NCI-H510A (cell line): ENCODE data around the gene DHX8.

ENCODE experiments used
- DNase-seq: peaks from one replicate; lab custom pipeline; 2025; lab: John Stamatoyannopoulos, UW

DHX8 gene

DNA sequence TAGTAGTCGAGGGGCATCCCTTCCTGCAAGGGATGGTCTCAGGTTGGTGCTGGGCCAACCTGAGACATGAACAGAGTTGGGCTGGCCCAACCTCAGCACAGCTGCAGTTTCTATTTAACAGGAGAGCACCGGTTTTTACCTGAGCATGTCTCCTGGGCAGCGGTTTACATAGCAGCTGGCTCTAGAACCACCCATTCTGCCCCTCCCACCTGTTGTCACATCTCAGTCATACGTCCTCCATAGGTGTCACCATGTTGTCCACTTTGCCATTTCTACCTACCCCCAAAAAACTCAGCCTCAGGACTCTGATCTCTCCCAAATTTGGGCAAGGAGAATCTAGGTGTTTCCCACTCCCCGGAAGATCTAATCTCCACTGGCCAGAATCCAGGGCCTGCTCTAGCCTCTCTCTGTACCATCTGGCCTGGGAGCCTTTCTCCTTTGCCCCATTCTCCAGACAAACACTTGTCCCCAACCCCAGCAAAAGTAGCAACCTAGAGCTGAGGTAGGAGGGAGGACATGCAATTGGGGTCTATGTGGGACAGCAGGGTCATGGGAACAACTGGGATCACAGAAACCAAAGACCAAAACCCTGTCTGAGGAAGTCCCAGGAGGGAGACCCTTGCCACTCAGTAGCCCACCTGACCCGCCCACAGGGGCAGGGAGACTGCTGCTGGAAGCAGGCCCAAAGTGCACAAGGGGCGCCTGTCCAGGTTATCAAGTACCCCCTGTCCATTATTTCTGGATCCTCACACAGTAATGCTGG lies 43.3 kb downstream of the DHX8 start:
- no peak for DNase-seq

DNA sequence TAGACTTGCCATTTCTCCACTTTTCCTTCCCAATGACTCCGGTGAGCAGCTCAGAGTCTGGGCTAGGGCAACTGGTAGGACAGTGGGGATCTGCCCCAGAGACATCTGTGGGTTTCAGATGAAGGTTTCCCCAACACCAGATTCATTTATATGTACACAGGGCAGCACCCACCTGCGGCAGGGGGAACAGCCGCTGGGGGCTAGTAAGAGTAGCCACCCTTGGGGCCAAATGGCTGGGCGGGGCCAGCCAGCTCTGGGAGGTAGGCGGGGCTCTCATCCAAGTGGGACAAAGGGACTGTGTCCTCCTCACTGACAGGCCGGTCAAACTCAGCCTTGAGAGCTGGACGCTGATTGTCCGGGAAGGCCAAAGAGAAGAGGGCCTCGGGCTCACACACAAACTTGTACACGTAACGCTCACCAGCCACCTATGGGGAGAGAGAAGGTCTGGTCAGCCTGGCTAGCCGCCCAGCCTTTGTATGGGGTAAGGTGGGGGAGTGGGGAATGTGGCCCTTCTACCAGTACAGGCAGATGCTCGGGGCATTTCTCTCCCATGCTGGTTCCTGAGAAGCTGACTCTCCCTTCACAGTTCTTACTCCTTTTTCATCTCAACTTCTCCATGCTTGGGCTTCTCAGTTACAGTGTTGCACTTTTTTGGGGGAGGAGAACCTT lies 44.7 kb downstream of the DHX8 start:
- no peak for DNase-seq

DNA sequence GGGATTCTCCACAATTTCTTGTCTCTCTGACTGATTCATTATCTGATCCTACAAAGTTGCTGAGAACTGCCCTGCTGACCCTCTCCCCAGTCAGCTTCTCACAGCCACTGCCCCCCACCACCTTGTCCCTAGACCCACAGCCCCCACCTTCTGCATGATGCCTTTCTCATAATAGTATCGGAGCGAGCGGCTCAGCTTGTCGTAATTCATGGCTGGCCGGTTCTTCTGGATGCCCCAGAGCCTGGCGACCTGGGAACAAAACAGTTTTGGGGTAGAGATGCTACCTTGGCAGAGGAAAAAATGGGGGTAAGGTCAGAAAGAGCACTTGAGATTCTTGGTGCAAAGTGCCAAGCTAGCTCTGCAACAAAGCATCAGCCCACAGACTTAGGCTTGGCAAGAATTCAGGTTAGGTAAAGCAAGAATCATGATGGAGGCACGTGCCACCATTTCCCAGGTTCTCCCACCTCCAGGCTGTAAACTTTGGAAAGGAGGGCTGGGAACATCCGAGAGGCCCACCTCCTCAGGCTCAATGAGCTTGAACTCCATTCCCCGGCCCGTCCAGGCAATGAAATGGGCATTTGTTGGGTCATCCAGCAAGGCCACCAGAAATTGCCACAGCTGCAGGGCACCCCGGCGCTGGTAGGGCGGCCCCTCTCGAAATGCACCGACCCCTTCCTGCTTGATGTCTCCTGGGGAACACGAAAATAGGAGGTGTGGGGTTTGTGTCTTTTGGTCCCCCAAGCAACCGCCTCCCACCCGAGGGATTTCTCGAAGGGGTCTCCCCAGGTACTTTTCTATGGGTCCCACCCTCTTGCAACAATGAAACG lies 45.4 kb downstream of the DHX8 start:
- no peak for DNase-seq

DNA sequence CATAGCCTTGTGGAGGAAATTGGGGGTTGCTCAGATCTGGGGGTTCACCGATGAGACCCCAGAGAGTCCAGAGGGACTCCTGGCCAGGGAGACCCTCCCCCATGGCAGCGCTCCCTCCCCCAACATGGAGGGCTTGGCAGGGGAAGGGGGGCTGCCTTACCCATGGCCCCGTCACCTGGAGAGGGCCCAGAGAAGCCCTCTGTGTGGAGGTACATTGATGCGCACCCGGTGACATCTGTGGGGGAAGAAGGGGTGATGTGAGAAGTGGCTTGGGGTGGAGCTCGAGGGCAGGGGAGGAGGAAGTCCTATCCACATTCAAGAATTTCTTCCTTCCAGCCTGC lies 46.1 kb downstream of the DHX8 start:
- DNase-seq, result no peak

DNA sequence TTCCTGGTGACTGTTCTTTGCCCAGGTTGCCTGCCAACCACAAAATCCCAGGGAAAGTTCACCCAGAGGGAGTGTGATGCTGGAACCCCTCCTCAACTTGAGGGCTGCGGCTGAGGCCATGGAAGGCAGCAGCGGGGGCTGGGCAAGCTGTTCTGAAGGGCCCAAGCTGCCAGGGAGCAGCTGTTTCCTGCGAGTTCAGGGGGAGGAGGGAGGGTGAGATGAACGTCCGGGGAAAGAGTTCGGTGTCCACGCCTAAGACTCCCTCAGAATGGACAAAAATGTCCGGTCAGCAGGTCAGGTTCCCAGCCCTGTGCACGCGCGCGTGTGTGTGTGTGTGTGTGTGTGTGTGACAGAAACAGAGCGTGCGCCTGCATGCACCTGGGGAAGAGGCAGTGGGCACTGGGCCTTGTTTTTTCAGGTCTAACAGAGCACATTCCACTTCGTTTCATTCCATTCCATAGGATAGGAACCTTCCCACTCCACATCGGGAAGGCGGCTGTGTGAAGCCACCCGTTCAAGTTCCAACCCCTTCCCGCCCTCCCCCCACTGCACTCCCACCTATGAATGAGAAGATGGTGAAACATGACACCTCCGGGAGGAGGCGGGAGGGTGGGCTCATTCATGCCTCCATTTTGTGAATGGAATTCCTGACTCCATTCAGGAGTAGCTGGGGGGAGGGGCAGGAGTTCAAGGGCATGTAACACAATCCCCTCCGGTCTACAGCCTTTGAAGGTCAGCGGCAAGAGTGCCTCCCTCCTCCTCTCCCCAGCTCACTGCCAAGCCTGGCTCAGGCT lies 46.7 kb downstream of the DHX8 start:
- peak; percentile 99 for DNase-seq

DNA sequence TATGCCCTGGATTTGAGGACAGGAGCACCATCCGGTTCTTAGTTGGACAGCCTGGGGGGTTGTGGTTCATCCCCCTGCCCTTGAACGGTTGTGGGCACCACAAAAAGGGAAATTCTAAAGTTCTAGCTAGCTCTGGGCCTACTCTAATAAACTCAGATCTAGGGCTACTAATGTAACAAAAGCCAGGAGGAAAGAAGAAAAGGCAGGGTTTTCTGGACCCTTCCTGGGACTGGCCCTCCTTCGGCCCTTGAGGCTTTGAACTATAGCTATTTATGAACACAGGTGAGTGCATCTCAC lies 47.3 kb downstream of the DHX8 start:
- DNase-seq, result no peak

DNA sequence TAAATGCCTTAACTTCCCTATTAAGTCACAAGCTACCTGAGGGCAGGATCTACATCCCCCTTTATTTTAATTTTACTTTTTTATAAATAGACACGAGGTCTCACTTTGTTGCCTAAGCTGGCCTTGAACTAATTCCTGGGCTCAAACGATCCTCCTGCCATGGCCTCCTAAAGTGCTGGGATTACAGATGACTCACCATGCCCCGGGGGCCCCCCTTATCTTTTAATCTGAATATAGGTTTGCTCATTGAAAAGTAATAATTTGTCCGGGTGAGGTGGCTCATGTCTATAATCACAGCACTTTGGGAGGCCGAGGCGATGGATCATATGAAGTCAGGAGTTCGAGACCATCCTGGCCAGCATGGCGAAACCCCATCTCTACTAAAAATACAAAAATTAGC lies 48.2 kb downstream of the DHX8 start:
- no peak for DNase-seq

DNA sequence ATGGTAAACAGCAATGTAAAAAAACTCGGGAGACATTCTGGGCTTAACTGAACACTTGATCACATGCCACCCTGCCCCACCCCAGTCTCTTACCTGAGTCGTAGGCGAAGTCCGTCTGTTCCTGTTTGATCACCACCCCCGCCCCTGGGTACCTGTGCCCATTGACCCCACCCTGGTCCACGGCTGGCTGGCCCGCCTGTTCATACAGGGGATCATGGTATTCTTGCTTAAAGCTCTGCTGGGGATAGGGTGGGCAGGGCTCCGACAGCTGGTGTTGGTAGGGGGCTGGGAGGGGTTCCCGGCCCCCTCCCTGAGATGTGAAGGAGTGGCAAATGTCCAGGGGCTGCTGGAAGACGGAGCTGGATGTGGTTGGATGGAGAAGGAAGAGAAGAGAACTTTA lies 48.8 kb downstream of the DHX8 start:
- no peak for DNase-seq

DNA sequence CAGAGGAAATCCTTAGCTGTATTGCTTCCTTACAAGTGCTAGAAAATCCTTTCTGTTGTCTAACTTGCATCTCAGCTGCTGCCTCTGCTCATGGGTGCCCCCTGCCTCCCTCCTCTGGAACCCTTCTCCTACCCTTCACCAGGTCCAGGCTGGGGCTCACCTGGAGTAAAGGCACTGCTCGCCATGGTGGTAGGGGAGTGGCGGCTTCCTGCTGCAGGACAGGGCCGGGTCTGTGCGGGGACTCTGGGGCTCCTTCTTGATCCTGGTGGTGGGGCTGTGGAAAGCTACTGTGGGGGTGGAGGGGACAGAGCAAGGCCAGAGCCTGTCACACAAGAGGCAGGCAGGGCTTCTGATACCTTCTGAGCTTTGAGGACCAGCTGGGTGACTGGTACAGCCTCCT lies 49.9 kb downstream of the DHX8 start:
- no peak for DNase-seq

DNA sequence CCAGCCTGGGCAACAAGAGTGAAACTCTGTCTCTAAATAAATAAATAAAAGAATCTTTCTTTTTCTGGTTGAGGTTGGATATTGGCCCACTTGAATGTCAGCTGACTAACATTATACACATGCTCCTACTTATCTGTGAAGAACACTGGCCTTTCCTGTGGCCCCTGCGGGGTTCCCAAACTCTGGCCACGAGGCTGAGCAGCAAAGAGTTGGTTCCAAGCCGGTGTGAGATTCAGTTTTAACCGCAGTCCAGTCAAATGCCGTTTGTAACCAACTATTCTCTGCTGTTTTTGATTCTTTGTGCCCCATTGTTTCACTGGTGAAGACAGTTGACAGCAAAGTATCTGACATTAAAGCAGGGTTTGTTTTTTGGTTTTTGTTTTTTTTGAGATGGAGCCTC lies 51.1 kb downstream of the DHX8 start:
- no peak for DNase-seq

DNA sequence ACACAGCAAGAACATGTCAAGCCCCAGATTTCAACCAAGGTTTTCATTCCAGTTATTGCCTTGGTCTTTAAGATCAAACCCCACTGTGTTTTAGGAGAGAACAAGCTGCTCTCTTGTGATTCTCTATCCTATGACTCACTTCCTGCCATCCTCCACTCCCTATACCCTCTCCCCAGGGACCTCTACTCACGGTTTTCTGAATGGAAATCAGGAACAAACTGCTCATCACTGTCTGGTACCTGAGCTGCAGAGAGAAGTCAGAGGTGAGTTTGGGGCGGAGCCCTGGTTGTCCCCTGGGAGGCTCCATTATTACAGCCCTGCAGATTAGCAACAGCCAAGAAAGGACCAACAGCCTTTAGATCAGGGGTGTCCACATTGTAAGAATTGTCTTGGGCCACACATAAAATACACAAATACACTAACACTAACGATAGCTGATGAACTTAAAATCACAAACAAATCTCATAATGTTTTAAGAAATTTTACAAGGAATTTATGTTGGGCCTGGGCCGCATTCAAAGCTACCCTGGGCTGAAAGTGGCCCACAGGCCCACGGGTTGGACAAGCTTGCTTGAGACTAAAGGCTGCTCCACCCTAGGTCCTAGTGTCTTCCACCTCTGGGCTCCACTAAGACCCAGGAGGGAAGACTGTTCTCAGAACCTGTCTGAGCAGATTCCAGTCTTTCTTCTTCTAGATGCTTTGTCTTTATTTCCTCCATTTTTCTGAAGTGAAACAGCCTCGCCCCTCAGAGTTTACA lies 52.6 kb downstream of the DHX8 start:
- DNase-seq, result no peak

DNA sequence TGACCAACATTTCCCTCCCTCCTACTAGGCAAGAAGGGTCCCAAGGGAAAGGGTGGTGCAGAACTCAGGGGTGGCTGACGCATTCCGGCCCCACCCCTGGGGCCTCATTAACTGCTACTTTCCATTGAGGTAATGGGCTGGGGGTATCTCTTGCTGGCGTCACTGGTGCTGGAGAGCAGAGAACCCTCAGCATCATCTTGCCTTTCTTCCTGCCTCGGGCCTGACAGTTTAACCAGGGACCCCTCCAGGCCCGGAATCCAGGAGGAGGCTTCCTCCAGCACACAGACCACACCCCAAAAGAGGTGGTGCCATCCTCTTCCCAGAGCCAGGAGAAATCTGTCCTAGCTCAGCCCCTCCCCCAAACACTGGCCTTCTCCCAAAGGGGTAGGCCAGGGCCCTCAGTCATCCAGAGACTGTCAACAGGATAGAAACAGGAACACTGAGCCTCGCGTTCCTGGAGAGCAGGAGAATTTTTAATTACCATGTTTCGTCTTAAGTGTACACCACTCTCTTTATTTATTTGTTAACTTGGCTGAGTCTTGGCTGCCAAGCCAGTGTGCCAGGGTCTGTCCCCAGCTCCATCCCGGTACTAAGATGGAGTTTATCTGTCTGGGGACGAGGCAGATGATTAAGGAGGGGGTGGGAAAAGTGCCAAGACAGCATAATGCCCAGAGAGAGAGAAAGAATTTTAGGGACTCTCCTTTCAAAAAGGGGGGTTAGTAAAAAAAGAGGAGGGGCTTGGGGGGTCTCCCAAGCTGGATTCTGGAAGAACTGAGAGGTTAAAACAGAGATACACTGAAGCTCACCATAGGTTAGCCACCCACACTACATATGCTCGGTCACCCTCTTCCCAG lies 57.3 kb downstream of the DHX8 start:
- DNase-seq, result no peak

DNA sequence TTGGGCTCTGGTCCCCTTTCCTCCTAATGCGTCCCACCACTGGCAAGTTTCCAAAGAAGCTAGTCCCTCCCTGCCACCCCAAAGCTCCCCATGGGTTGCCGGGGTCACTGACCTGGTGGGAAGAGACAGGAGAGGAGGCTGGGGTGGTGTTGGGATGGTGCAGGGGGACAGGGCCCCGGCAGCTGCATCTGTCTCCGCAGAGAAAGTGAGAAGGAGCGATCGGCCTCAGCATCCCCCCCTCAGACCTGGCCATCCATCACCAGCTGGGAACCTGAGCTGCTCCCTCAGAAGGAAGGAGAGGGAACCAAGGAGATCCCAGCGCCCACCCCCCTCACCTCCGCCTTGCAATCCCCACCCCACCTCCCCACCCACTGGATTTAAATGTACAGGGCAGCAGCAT lies 59.1 kb downstream of the DHX8 start:
- DNase-seq, result no peak

DNA sequence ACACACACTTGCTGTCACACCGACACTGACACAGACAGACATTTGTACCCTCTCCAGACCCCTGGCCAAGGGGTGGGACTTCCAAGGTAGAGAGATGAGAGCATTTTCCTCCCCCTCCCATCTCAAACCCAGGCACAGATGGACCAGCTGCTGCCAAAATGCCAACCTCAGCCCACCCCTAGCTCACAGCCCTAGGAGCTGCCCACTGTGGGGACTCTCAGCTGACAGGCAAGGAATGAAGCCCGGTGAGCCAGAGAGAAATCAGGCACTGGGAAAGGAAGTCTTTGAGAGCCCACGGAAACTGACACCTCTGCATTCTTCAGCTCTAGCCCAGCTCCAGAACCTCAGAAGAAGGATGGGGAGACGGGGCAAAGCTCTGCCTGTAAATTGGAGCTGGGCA lies 59.5 kb downstream of the DHX8 start:
- no peak for DNase-seq

DNA sequence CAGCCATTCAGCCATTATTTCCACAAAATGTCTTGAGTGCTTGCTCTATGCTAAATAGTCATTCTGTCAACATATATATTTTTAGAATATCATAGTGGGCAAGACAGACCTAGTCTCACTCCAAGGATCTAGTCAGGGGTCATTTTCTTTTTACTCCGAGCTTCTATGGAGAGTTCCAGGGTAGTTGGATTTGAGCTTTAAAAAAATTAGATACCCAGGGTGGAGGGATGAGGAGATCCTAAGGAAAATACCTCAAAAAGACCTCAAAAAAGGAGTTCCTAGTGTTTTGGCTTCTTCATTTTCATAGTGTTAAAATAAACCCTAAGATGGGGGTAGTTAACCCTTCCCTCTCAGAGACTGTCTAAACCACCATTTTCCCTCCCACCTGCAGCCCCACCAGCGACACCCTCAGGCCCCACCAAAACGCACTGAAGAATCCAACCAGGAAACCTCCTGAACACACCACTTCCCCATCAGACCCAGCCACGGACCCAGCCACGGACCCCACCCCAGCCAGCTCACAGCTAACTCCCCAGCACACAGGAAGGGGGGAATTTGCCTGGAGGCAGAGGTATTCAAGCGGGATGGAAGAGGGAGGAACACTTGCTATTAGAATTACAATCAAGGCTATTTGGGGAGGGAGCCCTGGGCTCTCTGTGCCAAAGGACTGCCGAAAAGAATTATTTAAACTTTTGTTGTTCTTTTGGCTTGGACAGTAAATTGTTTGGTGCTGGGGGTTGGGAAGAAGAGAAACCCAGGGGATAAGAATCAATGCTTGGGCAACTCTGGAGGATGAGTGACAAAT lies 60.2 kb downstream of the DHX8 start:
- no peak for DNase-seq

DNA sequence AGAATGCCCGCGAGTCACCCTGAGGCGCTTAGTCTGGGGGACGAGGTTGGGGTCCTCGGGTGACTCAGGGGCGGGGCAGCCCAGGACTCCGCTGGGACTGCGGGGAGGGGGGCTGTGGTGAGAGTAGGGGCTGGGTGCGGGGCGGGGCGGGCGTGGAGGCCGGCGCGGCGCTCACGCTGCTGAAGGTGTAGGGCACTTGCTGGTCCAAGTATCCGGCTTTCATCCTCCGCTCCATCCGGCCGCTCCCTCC lies 61.5 kb downstream of the DHX8 start:
- DNase-seq, result no peak

DNA sequence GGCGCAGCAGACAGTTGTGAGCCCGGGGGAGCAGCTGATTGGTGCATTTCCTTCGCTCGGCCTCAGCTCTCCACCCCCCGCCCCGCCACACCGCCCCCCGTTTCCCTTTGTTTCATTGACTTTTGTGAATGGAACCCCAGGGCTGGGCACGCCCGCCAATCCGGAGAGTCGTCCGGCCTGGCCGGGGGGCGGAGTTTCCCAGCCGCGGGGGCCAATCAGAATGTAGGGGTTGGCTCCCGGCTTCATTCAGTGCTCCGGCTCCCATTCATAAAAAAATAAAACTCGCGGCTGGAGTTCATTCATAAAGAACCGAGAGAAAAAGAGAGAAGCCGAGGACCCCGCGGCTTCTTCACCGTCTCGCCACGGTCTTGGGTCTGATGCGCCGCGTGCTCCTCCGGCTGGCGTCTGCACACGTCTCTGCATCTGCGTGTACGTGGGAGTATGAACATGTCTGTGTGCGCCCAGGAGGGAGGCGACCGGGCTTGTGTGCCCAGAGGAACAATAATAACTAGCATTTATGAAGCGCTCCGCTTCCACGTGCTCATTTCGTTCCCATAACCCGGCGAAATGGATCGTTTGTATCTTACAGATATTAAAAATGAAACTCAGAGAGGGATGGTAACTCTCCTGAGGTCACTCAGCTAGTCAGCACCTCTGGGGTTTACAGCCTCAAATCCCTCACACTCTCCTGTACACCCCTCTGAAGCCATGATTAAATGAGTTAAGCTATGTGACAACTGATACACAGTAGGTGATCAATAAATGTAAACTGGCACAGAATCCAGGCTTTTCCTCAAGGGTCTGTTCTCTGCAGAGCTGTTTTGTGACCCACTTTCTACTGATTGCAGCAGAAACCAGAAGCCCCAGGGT lies 62.8 kb downstream of the DHX8 start, which contains the start of gene ETV4:
ETV4 (minus strand) TSS at position 22 of the 870 bp plus-strand sequence. CDS start 723 bp downstream, outside the sequence.
- peak; percentile 75 for DNase-seq

DNA sequence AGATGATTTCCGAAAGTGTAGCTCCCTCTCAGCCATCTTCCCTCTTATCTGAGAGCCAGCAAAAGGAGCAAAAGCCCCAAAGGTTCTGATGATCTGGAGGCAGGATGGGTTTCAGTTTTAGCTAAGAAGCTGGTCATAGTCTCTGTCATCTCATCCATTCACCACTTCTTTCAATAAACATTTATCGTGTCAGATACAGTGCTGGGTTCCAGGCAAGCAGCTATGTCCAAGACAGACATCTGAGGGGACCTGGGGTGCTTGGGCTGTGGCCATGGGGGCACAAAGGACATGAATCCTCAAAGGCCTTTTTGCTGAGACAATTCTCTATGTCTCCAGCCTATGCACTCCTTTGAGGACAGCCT lies 63.4 kb downstream of the DHX8 start:
- DNase-seq, result no peak

DNA sequence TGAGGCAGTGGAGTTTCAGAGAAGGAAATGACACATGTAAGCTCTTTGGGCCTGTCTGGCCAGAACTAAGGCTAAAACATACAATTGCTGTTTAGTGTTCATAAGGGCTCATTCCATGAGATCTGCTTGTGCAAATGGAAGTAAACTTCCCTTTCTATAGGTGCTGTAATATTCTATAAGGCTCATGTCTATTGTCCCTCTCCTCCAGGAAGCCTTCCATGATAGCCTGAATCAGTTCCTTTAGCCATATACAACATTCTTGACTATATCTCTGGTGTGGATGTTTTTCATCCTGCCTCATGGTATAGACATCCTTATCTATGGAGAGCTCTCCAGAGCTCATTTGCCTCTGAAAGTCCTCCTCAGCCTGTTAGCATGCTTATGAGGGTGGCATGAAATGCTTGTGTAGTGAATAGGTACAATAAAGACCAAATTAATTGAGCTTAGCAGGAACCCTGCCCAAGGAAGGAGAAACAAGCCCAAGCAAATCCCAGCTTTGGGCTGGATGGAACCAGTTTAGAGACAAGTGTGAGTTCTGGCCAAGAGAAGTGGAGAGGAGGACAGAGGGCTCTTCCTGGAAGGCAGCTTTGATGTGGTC lies 64.0 kb downstream of the DHX8 start:
- DNase-seq, result no peak
